ENCODE results near the gene PSMA5.

- TF ChIP-seq, protein P1, sequence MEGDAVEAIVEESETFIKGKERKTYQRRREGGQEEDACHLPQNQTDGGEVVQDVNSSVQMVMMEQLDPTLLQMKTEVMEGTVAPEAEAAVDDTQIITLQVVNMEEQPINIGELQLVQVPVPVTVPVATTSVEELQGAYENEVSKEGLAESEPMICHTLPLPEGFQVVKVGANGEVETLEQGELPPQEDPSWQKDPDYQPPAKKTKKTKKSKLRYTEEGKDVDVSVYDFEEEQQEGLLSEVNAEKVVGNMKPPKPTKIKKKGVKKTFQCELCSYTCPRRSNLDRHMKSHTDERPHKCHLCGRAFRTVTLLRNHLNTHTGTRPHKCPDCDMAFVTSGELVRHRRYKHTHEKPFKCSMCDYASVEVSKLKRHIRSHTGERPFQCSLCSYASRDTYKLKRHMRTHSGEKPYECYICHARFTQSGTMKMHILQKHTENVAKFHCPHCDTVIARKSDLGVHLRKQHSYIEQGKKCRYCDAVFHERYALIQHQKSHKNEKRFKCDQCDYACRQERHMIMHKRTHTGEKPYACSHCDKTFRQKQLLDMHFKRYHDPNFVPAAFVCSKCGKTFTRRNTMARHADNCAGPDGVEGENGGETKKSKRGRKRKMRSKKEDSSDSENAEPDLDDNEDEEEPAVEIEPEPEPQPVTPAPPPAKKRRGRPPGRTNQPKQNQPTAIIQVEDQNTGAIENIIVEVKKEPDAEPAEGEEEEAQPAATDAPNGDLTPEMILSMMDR (conservative IDR thresholded peaks at IDR 0.05; ENCODE audit: low read length): no peak
- TF ChIP-seq EZH2phosphoT487 (IDR thresholded peaks at IDR 0.05; ENCODE audit: borderline replicate concordance, low read depth, low read length): no peak
Measured at GRCh38 chr1:109398343-109399225, 27.7 kb downstream of the PSMA5 start.

Data from OCI-LY7 (cell line).